GM06990 (cell line): Measurements from ENCODE around the gene NTM.

Source experiments
- DNase-seq: peaks from one replicate; pipeline ENCODE4 v3.0.0-alpha.2; 2011; ENCODE audit not compliant: insufficient read length; ENCODE audit errors: extremely low read depth
- H3K27me3 ChIP-seq: replicated peaks from 2 replicates; pipeline ENCODE4 v1.6.0; 2011; ENCODE audit warnings: low read length; ENCODE audit not compliant: control insufficient read depth, insufficient read depth
- H3K36me3 ChIP-seq: 2 replicates; pipeline ENCODE4 v1.5.1; 2011; ENCODE audit warnings: low read length; ENCODE audit not compliant: control insufficient read depth, insufficient read depth
- H3K4me3 ChIP-seq: replicated peaks from 2 replicates; pipeline ENCODE4 v1.5.1; 2011; ENCODE audit warnings: low read depth, mild to moderate bottlenecking, control low read depth, low read length
- TF ChIP-seq, protein P1 (sequence below): IDR thresholded peaks from 2 replicates; pipeline ENCODE4 v1.5.1; 2011; ENCODE audit warnings: low read length, control low read depth, mild to moderate bottlenecking, inconsistent platforms; ENCODE audit not compliant: insufficient read depth, poor library complexity, severe bottlenecking

NTM gene

DNA sequence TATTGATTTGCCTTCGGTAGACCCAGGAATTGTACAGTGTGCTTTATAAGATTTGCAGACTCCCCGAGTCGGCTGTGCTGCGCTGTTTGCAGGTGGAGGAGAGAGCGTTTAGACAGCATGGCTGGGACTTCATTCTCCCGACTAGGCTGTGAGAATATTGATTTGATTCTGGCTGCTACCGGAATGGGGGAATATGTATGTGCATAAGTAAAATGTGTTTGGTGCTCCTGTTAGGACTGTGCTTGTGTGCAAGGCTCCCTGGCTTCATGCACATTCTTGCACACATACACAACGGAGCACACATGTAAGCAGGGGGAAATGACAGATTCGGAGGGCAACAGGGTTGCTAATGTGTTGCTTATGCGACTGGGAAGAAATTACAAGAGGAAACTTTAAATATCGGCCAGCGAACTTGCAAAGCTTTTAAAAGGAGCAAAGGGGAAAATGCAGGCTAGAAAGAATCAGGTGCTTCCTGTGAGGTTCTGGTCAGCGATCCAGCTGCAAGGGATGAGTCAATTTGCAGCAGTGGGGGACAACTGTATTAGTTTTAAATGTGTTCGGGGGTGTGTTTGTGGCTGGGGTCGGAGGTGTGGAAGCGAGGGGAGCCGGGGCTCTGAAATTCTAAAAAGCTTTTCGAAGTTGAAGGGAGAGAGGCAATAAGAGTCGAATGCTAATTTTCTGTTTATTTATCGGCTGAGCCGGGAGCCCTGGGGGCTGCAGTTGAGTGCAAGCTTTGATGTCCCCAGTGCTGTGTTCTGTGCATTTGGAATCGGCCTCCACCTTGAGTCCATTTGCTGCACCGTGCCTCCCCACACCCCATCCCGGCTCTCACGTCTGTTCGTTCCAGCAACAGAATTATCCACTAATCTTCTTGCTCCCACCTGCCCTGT lies 731 bp downstream of the NTM start:
- Histone ChIP-seq H3K27me3 (0 out of 2 replicates have a peak, but pooled peaks cover 2% of the 10 kb centered on the region), H3K4me3 (no peak overlapping the region), H3K36me3 (no peaks in the 10 kb centered on the region)
- no peak for DNase-seq
- TF ChIP-seq, protein P1, sequence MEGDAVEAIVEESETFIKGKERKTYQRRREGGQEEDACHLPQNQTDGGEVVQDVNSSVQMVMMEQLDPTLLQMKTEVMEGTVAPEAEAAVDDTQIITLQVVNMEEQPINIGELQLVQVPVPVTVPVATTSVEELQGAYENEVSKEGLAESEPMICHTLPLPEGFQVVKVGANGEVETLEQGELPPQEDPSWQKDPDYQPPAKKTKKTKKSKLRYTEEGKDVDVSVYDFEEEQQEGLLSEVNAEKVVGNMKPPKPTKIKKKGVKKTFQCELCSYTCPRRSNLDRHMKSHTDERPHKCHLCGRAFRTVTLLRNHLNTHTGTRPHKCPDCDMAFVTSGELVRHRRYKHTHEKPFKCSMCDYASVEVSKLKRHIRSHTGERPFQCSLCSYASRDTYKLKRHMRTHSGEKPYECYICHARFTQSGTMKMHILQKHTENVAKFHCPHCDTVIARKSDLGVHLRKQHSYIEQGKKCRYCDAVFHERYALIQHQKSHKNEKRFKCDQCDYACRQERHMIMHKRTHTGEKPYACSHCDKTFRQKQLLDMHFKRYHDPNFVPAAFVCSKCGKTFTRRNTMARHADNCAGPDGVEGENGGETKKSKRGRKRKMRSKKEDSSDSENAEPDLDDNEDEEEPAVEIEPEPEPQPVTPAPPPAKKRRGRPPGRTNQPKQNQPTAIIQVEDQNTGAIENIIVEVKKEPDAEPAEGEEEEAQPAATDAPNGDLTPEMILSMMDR, result no peak

DNA sequence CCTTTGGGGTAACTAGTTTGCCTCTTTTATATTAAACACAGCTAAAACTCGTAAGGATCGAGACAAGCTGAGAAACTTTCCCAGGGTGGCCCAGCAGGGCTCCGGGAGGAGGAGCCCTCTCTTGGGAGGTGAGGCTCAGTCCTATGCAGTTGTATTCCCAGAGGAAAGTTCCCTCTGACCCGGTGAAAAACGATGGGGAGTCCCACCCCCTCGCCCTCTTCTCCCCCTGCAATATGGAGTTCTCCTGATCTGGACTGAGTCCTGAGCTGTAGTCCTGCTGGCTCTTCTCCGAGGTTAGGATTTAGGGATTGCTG lies 1.3 kb downstream of the NTM start:
- Histone ChIP-seq H3K36me3 (no peaks in the 10 kb centered on the region), H3K27me3 (0 out of 2 replicates have a peak, but pooled peaks cover 2% of the 10 kb centered on the region), H3K4me3 (no peak overlapping the region)
- no peak for DNase-seq
- TF ChIP-seq, protein P1, result no peak

DNA sequence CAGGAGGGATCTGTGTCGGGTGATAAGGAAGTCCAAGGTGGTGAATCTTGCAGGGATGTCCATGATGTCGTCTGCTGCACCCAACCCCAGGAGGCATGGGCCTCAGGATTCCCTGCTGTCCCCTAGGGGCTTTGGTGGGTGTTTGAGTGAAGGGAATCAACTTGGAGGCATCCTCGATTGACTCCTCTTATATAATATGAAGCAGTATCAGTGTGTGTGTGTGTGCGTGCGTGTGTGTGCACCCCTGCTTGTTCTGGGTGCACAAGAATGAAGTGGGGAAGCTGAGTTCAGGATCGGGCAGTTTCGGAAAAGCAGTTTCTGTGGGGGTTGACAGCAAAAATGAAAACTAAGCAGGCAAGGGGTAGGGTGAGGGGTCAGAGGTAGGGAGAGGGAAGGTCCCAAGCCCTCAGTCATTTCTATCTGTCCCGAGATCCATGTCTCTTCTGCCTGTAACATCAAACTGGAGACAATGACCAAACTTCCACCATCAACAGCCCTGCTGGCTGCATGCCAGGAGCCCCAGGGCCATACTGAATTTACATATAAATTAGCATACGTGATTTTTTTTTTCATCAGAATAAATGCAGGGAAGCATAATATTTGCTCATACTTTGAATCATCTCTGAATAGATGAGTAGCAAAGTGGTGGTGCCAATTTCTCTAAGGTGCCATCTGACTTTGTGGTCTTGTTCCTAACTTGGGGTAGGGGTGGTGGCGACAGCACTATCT lies 2.0 kb downstream of the NTM start:
- Histone ChIP-seq H3K27me3 (peaks cover 2% of the 10 kb centered on the region; the same call in 1 of the 2 replicates), H3K36me3 (no peaks in the 10 kb centered on the region), H3K4me3 (no peak overlapping the region)
- no peak for DNase-seq
- TF ChIP-seq, protein P1, result no peak

- Histone ChIP-seq H3K27me3 (peaks cover 2% of the 10 kb centered on the region; the same call in 1 of the 2 replicates), H3K36me3 (no peaks in the 10 kb centered on the region), H3K4me3 (no peak overlapping the region)
- no peak for DNase-seq
- TF ChIP-seq, protein P1, result no peak
These were observed 2.8 kb downstream of the NTM start for GRCh38 chr11:131373095-131373725.

- Histone ChIP-seq H3K27me3 (peaks cover 2% of the 10 kb centered on the region; the same call in 1 of the 2 replicates), H3K4me3 (no peak overlapping the region), H3K36me3 (no peaks in the 10 kb centered on the region)
- TF ChIP-seq, protein P1, result no peak
- DNase-seq, result no peak
These were observed 3.3 kb downstream of the NTM start for GRCh38 chr11:131373756-131374155.
